ENCODE measurements around the gene ADAMTS7.

- no peak; a peak in 1 of 4 replicates for TF ChIP-seq CTCF (IDR thresholded peaks at IDR 0.05; ENCODE audit: control extremely low read depth in 1 of 3, insufficient read depth in 1 of 3, low read depth in 1 of 3, low read length in 3 of 3)
- TF ChIP-seq ATF3 (IDR thresholded peaks at IDR 0.05; ENCODE audit: insufficient read depth, low read depth, low read length), result no peak
- TF ChIP-seq POLR2A (IDR thresholded peaks at IDR 0.05; ENCODE audit: control extremely low read depth in 1 of 2, low read depth in 2 of 2, low read length in 2 of 2), result no peak
- TF ChIP-seq EZH2 (IDR thresholded peaks at IDR 0.05; ENCODE audit: low read depth, low read length, severe bottlenecking), result no peak
- no peak for TF ChIP-seq CBX8 (IDR thresholded peaks at IDR 0.05; ENCODE audit: borderline replicate concordance, low read depth, low read length)
- TF ChIP-seq POLR2AphosphoS5 (IDR thresholded peaks at IDR 0.05; ENCODE audit: low read depth, low read length), result no peak
- no peak for TF ChIP-seq BRCA1 (IDR thresholded peaks at IDR 0.05; ENCODE audit: low read depth, low read length)
- TF ChIP-seq EP300 (IDR thresholded peaks at IDR 0.05; ENCODE audit: borderline replicate concordance in 1 of 2, low read depth in 2 of 2, low read length in 2 of 2), result no peak
- TF ChIP-seq GABPA (IDR thresholded peaks at IDR 0.05; ENCODE audit: borderline replicate concordance, insufficient read depth, low read length), result no peak
- no peak for TF ChIP-seq CBX5 (IDR thresholded peaks at IDR 0.05; ENCODE audit: low read depth, low read length)
- TF ChIP-seq JUND (IDR thresholded peaks at IDR 0.05; ENCODE audit: low read length), result no peak
- TF ChIP-seq CREB1 (IDR thresholded peaks at IDR 0.05), result no peak
- no peak for TF ChIP-seq USF2 (IDR thresholded peaks at IDR 0.05; ENCODE audit: low read length)
- no peak for TF ChIP-seq ATF2 (IDR thresholded peaks at IDR 0.05; ENCODE audit: low read length)
Measured at GRCh38 chr15:78766041-78766440, 45.2 kb downstream of the ADAMTS7 start.

All from H1 (cell line).